AML-193 (cell line): ENCODE measurements around the gene CACNA2D1.
A peak's percentile ranks its signal among the peaks of the same experiment; 100 is the strongest.

ENCODE experiments used
- DNase-seq, 2 experiments: peaks; one replicate each; lab custom pipeline; 2025; lab: John Stamatoyannopoulos, UW

Gene CACNA2D1

DNA sequence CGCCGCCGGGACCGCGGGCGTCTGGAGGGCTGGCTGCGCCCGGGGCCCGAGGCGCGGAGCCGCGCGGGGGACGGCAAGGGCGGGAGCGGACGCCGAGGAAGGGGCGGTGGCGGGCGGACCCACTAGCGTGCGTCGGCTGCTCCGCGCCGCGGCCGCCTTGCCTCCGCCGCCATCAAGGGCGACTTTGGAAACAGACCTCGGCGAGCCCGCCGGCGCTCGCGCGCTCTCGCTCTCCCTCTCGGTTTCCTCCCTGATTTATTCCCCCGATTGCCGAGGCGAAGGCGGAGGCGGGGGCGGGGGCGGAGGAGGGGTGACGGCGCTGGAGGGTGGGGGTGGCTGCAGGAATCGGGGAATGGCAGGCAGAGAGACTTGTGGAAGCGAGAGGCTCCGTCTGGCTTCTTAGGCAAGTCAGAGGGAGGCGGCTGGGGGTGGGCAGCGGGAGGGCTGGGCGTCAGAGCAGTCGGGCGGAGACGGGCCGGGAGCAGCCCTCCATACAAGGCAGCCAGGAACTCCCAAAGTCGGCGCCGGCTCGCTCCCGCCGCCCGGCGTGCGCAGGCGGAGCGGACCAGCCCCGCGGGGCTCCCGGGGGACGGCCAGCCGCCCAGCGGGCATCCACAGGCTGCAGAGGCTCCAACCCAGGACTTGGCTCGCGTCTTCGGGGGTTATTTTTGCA is at the start of gene CACNA2D1:
TSS of gene CACNA2D1 (minus strand) at position 231 of the 673 bp plus-strand sequence.
- DNase-seq: no peak

DNA sequence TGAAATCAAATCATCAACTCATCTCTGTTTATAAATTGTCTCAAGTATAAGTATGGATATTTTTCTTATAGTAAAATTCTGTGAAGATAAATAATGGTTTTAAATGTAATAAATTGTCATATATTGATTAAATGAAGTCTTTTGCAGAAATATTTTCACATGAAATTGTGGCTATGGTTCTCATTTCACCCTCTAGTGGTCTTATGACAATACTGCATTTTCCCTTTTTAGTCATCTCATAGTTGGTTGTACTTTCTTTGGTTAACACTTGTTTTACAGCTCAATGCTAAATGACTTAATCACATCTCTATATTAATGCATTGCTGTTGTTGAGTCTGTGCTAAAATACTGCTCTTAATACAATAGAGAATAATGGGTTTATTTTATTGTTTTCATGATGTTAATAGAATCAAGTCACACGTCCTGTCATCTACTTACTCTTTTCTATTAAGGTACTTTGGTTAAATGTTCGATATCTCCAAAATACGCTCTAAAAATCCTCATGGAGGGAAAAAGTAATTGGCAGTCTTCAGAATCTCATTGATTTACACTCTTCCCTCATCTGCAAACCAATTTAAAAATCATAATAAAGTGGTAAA is 38.0 kb upstream of the CACNA2D1 start:
- peak in 1 of 2 experiments; percentile 17 for DNase-seq

DNA sequence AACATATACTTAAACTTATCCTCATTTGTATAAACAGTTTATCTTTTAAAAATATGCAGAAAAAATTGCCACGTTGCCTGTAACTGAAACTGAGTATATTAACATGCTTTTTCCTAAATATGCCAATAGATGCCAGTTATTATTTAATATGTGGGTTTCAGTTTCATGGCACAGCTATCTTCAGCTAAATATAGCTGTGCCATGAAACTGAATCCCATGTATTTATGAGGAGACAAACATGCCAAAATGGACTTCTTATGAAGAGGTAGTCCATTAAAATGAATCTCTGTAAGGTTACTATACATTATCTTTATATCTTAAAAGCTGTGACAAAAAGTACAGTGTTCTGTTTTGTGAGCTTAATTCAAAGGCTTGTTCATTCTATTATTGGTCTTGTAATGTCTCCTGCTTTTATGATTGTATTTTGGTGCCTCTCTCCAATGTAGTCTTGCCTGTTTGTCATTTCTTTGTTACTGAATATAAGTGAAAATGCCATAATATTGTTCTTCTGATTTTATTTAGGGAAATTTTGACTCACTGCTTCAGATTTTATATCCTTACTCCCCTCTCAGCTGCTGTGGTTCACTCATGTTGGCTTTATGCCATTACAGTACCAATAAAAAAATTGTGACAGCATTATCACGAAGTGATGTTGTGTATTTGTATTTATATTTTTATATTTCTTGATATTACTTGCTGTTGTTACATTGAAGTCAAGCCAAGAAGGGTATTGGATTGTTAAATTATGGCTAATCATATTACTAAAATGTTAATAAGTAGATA is 34.3 kb upstream of the CACNA2D1 start:
- DNase-seq: no peak

DNA sequence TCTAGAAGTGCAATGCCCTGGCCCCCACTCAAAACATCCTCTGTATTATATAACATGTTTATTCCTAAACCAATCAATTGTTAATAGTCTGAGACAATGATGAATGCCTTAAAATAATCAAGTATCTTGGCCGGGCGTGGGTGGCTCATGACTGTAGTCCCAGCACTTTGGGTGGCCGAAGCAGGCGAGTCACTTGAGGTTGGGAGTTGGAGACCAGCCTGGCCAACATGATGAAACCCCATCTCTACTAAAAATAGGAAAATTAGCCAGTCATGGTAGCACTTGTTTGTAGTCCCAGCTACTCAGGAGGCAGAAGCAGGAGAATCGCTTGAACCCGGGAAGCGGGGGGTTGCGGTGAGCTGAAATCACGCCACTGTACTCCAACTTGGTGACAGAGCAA is 29.4 kb upstream of the CACNA2D1 start:
- DNase-seq: no peak

DNA sequence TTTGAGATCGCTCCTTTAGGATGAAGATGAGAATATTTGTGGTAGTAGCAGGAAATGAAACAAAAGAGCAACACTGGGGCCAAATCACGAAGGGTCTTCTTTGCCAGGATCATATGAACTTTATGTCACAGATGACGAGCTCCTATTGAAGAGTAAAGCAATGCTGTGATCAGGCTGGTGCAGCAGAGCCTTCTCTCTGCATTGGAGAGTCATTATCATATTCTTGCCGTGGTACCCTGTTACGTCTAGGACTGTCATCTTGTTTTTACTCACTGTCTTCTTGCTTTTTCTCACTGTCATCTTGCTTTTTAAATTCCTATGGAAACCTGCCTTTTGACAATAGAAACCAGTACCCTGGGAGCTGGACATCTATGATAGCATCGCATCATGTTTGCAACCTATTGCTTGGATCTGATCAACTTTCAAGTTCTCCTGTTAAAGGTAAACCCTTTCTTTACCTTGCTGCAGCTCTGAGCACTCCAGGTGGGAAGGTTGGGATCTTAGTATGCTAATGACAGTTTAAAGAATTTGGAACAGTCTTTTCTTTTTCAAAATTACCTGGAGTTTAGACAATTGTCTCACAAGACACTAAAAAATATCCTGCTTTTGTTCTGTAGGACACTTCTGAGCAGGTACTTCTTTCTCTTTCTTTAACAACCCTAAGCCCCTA is 27.9 kb upstream of the CACNA2D1 start:
- DNase-seq: no peak

DNA sequence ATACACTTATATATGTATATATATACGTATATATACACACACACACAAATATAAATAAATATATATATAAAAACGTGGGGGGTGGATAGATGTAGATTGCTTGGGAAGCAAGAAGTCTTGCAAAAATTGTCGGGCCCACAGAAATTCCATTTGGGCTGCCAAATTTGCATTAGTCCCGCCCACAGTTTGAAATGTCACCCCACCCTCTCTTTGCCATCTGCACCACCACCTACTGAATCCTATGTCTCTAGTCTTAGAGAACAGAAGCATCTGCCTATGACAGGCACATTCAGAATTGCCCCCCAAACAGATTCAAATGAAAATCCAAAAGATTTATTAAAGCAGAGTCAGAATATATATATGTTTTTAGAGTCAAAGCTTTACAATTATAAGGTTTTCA is 25.6 kb upstream of the CACNA2D1 start:
- DNase-seq: no peak

DNA sequence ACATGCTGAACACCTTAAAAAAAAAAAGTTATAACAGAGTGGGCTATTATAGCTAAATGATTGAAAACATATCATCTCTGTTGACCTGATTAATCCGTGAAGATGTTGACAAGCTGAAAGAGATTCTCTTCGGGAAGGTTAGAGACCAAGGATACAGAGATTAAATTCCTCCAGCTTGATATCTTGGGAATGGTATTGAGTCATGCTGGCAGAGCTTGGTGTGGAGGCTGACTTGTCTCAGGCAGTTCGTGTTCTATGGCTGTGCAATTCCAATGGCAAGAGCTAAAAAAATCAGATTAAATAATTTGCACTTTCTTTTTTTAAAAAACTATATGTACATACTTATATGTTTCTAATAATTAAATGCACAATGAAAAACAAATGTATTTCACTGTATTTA is 24.9 kb upstream of the CACNA2D1 start:
- DNase-seq: no peak

DNA sequence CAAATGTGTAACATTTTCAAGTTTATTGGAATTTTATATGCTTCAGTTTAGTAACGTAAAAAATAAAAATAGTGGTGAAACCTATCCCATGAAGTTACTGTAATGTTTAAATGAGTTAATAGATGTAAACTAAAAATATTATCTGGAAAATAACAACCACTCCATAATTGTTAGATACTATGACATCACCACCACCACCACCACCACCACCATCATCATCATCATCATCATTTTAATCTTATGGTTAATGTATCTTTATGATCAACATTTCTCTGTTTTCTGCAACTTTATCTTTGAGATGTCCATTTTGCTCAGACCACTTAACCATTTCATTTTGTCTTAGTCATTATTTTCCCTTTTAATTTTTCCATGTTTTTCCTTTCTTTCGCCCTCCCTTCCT is 23.4 kb upstream of the CACNA2D1 start:
- DNase-seq: no peak

DNA sequence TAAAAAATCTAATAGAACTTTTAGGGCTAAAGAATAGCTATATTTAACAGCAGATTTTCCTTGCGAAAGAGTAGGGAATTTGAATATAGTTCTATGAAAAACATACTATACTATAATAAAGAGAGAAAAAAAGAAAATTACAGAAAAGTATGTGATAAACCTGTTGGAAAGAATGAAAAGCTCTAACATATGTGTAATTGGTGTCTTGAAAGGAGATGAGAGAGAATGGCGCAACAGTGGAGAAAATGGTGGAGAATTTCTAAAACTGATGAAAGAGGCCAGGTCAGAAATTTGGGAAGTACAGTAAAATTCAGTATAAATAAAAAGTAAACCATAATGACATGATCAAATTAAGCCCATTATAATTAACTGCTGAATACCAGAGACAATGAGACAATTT is 20.8 kb upstream of the CACNA2D1 start:
- DNase-seq: no peak

DNA sequence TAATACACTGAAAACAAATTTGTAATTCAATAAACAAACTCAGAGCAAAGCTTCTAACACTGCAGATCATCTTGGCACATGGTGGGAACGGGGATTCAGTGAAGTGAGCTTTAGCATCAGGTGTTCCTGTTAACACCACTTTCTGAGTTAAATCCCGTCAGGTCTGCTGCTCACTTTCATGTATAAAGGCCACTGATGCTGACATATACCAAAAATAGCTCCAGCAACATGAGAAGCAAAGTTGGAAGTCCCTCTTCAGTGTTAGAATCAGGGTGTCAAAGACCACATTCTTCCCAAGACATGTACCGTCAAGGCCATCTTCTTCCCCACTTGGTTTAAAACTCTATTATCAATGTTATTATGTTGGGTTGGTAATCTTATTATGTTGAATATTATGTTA is 11.7 kb upstream of the CACNA2D1 start:
- no peak for DNase-seq

DNA sequence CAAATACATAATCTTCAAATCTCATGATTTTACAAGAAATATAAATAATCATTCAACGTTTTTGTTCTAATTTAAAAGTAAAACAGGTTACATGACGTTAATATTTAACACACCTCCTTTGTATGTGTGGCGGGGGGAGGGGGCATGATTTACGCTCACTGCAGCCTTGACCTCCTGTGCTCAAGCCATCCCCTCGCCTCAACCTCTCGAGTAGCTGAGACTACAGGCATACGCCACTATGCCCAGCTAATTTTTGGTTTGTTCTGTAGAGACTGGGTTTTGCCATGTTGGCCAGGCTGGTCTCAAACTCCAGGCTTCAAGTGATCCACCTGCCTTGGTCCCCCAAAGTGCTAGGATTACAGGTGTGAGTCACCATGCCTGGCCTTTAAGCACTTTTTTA is 7.2 kb upstream of the CACNA2D1 start:
- DNase-seq: no peak

DNA sequence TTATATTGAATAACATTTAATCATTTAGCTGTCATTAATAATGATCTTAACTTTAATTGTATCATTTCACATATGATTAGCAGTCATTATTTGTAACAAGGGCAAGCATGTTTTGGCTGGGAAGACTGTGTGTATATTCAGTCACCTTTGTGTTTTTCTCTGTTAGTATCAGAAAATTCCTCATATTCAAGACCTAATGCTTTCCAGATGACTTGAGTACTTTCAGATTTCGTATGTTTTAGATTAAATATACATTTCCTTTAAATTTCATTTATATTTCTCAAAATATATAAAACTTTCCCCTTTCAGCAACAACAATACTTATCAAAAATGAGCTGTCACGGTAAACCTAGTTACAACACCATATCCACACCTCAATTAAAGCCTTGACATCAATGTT is 6.3 kb upstream of the CACNA2D1 start:
- DNase-seq: no peak

DNA sequence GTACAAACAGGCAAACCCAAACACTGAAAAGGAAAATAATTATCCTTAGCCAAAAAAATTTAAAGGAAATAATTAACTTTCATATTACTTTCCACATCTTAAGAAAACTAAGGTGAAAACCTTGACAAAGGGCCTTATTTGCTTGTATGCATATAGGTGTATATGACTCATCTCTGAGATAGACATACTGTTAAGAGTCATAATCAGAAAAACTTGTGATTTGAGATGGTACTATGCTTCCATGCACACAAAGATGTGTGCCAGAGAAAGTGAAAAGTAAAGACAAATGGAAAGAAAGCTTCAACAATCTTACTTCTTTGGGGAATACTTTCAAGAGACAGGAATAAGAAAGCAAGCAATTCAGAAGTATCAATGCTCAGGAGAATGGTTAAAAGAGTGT is 3.3 kb upstream of the CACNA2D1 start:
- DNase-seq: no peak

DNA sequence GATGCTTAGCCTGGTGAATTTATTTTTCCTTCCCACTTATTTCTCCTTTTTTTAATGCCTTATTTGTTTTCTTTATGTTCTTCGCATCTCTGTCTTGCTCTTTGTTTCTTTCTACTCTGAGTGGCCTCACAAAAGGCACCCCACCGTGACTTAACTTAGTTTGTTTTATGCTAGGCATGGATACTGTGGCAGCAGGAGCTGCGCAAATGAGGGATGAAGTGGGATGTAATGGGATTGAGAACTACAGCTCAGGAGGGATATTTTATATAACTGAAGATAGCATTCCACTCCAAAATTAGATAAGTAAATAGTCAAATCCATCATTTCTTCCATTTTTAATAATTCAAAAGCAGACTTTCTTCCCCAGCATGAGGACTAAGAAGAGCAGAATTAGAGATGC is 1.7 kb upstream of the CACNA2D1 start:
- DNase-seq: no peak

DNA sequence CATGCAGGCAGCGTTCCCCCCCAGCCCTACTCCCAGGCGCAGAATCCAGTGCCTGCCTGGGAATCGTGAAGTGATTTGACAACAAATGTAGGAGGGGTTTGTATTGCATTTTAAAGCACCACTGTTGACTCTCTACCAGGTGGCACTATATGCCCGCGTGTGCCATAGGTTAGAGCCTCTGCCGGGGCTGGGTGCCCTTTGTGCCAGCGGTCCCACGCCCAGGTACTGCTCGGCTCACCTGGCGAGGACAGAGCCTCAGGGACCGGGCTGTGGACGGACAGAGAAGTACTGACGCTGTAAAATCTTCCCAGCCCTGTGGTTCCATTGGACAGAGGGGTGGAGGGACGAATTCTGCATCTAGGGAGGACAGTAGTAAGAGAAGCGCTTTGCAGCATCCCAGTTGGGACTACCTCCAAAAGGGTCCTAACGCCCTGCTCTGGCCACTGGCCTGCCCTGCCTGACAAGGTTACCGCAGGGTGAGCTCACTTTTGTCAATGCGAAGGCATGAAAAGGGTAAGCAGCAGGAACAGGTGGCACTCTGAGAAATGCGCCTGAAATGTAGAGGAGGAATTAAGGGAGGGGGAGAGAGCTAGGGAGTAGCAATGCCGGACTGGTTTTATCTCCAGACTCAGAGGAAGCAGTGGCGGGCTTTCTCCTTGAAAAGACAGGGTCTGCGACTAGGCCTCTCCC is 788 bp upstream of the CACNA2D1 start:
- DNase-seq: no peak

DNA sequence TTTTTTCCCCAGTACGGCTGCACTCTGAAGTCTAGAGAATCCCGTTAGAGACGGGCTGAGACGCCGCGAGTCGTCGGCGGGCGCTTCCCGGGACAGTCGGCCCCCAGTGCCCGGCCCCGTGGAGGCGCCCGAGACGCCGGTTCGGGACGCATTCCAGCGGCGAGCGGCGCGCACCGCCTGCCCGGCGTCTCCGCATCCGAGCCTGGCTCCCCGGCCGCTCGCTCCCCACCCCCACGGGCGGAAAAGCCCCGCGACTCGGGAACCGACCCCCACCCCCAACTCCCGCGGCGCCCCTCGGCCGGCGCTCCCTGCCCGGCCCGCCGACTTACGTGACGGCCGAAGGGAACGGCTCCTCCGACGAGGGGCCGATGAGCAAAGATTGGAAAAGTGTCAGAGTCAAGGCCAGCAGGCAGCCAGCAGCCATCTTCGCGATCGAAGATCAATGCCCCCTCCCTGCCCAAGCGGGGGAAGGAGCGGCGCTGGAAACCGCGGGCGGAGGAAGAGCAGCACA is 486 bp downstream of the CACNA2D1 start:
- no peak for DNase-seq

DNA sequence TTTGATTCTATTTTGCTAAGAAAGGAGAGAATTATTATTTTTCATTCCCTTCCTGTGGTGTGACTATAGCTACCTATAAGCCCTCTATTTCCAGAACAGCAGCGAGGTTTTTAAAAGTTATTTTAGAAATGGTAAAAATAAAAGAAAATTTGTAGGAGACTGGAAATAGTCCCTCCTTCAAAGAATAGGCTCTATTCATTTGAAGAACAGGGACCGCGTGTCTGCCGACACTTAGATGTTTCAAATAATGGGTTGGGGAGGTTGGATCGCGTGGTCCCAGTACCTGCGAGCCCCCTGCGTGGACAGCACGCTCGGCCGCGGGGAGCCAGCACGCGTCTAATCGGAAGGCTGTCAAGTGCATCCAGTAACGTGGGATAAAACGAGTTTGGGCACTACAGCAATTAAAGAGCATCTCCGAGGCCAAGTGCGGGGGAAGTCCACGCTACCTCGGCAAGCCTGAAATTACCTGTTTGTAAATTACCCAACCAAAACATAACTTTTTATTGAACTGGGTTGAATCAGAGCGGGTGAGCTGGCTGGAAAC is 1.0 kb downstream of the CACNA2D1 start:
- DNase-seq: no peak

DNA sequence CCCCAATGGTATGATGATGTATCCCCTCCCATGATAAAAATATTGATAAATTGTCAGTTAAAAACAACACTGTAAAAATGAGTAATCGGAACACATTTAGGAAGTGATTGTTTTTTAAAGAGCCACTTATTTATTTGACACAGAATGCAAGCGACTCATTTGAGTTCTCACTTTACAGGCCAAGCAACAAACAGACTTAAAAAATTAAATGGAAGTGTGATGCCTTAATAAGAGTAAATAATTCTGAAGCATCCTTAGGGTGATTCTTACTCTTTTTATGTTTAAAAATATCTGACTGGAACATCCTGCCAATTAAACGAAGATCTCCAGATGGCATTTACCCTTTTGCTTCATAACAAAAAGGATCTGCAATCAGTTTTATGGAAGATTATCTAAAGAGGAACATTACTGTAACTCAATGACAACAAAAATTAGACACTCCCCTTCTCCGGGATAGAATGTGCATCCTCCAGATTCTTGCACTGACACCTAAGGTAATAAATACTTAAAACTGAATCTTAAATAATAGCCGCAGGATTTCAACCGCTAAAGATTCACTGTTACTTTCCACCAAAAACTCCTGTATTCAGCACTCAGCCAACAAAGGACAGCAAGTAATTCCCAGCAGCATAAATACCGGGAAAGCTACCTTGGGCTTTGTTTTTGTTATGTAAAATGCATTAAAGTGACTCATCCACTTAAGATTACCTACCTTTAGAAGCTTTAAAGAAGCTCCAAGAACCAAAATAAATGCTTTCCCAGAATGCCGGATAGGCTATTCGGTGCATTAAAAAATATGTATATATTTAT is 1.7 kb downstream of the CACNA2D1 start:
- DNase-seq: no peak

DNA sequence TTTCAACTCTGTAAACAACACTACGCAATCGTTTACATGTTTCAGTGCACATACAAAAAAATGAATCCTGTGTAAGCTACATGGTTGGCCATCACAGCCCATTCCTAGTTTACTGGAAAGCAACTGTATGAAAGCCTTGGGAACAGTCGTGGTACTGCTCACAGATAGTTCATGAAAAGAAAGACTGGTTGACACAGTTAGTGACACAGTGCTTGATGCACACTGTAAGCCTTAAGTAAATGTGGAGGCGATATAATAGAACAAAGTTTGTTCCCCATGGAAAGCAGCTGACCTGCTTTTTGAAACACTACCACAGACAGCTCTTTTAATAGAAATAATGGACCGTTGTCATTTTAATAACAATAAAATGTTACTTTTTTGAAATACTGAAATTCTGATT is 5.1 kb downstream of the CACNA2D1 start:
- no peak for DNase-seq

DNA sequence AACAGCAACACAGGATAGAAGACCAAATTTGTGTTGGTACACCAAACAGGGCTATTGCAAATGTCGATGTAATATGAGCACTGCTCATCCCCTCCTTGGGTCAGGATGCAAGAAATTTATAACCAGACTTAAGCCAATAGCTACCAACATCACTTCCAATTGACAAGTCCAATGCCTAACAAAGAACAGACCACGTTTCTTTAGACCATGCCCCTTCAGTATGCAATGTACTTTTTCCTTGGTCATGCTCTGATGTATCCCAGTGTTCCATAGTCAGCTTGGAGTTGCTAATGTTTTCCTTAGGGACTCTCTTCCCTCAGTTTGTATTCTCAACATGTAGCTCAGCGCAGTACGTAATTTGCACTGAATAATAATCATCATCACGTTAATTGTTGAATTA is 7.8 kb downstream of the CACNA2D1 start:
- DNase-seq: no peak
